ENCODE results near the gene RNF217. TPM values are rescaled to one million over a fixed set of nuclear protein-coding genes. Genes with fewer than 3 reads are reported as not detected.

Gene RNF217
- total and polyA plus RNA-seq, 2 donors: 3.4 to 7.8 TPM

DNA sequence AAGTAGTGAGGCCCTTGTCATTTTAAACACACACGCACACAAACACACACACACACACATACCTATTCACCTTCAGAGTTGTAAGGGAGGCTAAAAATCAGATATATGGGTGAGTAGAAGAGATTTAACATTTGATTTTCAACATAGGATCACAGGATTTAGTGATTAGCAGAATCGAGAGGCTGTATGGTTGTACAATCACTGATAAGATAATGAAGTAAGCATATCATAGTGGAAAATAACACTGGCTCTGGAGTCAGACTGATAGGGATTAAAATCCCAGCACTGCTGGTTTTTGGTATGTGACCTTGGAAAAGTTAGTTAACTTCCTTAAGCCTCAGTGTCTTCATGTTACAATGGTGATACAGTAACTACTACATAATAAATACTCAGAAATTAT is 40.8 kb downstream of the RNF217 start:
- Histone ChIP-seq H3K4me3 (ENCODE audit: low read length in 2 of 2) (no peak overlapping the region), H3K9me3 (ENCODE audit: control insufficient read depth in 2 of 2, insufficient read depth in 1 of 2, low read length in 1 of 2) (no peaks in the 10 kb centered on the region), H3K27me3 (ENCODE audit: control insufficient read depth in 2 of 2, insufficient read depth in 1 of 2, low read length in 1 of 2) (no peaks in the 10 kb centered on the region), H3K36me3 (ENCODE audit: control insufficient read depth in 2 of 2, insufficient read depth in 2 of 2, low read length in 1 of 2) (no peaks in the 10 kb centered on the region), H3K27ac (ENCODE audit: low read depth in 1 of 2, low read length in 1 of 2) (no peak overlapping the region), H3K4me1 (ENCODE audit: control insufficient read depth in 2 of 2, insufficient read depth in 2 of 2, low read length in 2 of 2) (no peaks in the 10 kb centered on the region)
- WGBS: 71% methylated on average over 2 of the region's 2 CpGs
- no peak for DNase-seq (ENCODE audit: low read depth in 6 of 9, low spot score in 9 of 9)

DNA sequence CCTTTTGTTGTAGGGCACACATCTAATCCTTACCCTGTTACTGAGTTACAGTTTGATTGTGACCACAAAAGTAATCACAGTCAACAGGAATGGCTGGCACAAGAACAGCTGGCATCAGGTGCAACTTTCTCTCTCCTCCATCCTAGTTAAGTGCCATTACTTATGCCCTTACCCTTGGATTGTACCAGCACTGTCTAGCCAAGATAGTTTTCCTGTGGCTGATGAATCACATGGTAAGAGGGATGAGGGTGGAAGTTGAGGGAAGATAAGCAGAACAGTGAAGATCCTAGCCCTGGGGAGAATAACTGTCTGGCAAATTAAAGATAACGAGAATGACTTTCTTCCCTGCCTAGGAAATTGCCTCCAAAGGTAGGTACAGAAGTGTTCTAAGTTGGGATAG is 42.0 kb downstream of the RNF217 start:
- no peak overlapping the region for H3K4me3 ChIP-seq (ENCODE audit: low read length in 2 of 2)
- H3K9me3 ChIP-seq (ENCODE audit: control insufficient read depth in 2 of 2, insufficient read depth in 1 of 2, low read length in 1 of 2): no peaks in the 10 kb centered on the region
- WGBS: 98% methylated on average over 1 of the region's 1 CpG
- H3K27ac ChIP-seq (ENCODE audit: low read depth in 1 of 2, low read length in 1 of 2): no peak overlapping the region
- no peaks in the 10 kb centered on the region for H3K27me3 ChIP-seq (ENCODE audit: control insufficient read depth in 2 of 2, insufficient read depth in 1 of 2, low read length in 1 of 2)
- DNase-seq (ENCODE audit: low read depth in 6 of 9, low spot score in 9 of 9): no peak
- H3K4me1 ChIP-seq (ENCODE audit: control insufficient read depth in 2 of 2, insufficient read depth in 2 of 2, low read length in 2 of 2): no peaks in the 10 kb centered on the region
- no peaks in the 10 kb centered on the region for H3K36me3 ChIP-seq (ENCODE audit: control insufficient read depth in 2 of 2, insufficient read depth in 2 of 2, low read length in 1 of 2)

DNA sequence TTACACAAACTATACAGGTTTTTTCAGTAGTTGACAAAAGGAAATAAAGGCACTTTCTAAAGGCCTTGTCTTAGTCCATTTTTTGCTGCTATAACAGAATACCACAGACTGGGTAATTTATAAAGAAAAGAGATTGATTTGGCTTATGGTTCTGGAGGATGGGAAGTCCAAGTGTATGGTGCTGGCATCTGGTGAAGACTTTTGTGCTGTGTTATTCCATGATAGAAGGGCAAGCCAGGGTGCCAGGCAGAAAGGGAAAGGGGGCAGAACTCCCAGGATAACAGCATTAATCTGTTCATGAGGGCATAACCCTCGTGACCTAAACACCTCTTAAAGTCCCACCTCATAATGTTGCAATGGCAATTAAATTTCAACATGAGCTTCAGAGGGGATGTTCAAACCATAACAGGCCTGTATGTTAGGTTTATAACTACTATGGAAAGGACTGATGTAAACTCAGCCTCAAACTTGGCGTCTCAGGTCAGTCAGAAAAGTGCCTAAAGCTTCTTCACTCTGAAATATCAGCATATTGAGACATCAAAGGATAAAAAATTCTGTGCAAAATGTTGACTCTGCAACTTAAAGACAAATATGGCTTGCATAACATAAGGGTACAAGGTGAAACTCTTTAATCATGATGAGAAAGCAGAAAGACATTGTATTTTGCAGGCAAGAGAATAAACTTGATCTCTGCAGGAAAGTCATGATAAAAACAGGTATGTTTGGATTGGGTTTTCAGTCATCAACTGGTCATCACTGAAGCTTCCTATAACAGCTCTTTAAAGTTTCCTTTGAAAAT is 42.8 kb downstream of the RNF217 start:
- 63% methylated on average over 2 of the region's 2 CpGs for WGBS
- Histone ChIP-seq H3K4me1 (ENCODE audit: control insufficient read depth in 2 of 2, insufficient read depth in 2 of 2, low read length in 2 of 2) (no peaks in the 10 kb centered on the region), H3K4me3 (ENCODE audit: low read length in 2 of 2) (no peak overlapping the region), H3K27ac (ENCODE audit: low read depth in 1 of 2, low read length in 1 of 2) (no peak overlapping the region), H3K9me3 (ENCODE audit: control insufficient read depth in 2 of 2, insufficient read depth in 1 of 2, low read length in 1 of 2) (no peaks in the 10 kb centered on the region), H3K36me3 (ENCODE audit: control insufficient read depth in 2 of 2, insufficient read depth in 2 of 2, low read length in 1 of 2) (no peaks in the 10 kb centered on the region), H3K27me3 (ENCODE audit: control insufficient read depth in 2 of 2, insufficient read depth in 1 of 2, low read length in 1 of 2) (no peaks in the 10 kb centered on the region)
- no peak for DNase-seq (ENCODE audit: low read depth in 6 of 9, low spot score in 9 of 9)

DNA sequence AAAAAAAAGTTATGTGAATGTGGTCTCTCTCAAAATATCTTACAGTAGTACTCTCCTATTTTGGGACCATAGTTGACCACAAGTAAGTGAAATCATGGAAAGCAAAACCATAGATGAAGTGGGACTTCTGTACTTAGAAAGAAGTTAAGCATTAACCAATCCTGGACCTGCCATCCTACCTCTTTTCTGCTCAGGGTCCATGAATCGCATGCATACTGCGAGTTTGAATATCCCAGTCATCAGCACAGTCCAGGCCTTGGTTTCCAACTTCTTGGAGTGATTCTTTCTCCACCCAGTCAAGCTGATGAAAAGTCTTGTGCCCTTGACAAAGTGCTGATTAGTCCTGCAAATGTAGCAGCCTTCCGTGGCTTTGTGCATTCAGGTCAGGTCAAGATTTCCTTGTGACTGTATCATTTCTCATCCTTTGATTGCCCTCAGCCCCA is 46.0 kb downstream of the RNF217 start:
- no peaks in the 10 kb centered on the region for H3K27me3 ChIP-seq (ENCODE audit: control insufficient read depth in 2 of 2, insufficient read depth in 1 of 2, low read length in 1 of 2)
- H3K27ac ChIP-seq (ENCODE audit: low read depth in 1 of 2, low read length in 1 of 2): no peak overlapping the region
- no peak for DNase-seq (ENCODE audit: low read depth in 6 of 9, low spot score in 9 of 9)
- no peaks in the 10 kb centered on the region for H3K4me1 ChIP-seq (ENCODE audit: control insufficient read depth in 2 of 2, insufficient read depth in 2 of 2, low read length in 2 of 2)
- no peaks in the 10 kb centered on the region for H3K36me3 ChIP-seq (ENCODE audit: control insufficient read depth in 2 of 2, insufficient read depth in 2 of 2, low read length in 1 of 2)
- WGBS: 63% methylated on average over 3 of the region's 3 CpGs
- no peak overlapping the region for H3K4me3 ChIP-seq (ENCODE audit: low read length in 2 of 2)
- no peaks in the 10 kb centered on the region for H3K9me3 ChIP-seq (ENCODE audit: control insufficient read depth in 2 of 2, insufficient read depth in 1 of 2, low read length in 1 of 2)

DNA sequence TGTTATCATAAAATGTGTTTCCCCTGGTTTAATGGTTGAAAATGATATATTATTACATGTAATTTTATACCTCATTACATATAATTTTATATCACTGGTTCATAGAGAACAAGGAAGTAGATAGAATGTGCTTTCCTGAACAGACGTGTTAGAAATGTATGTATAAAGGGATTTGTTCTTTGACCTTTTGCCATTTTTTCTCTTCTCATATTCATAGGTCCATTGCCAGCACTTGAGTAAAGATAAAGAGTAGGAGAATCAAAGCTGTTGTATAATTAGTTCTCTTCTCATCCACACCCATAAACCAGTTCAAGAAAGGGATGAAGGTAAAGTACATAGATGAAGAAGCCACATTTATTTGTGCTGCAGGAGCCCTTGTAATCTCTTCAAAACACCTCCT is 46.7 kb downstream of the RNF217 start:
- H3K27ac ChIP-seq (ENCODE audit: low read depth in 1 of 2, low read length in 1 of 2): no peak overlapping the region
- DNase-seq (ENCODE audit: low read depth in 6 of 9, low spot score in 9 of 9): no peak
- H3K4me3 ChIP-seq (ENCODE audit: low read length in 2 of 2): no peak overlapping the region
- H3K36me3 ChIP-seq (ENCODE audit: control insufficient read depth in 2 of 2, insufficient read depth in 2 of 2, low read length in 1 of 2): no peaks in the 10 kb centered on the region
- H3K9me3 ChIP-seq (ENCODE audit: control insufficient read depth in 2 of 2, insufficient read depth in 1 of 2, low read length in 1 of 2): no peaks in the 10 kb centered on the region
- 90% methylated on average over 1 of the region's 1 CpG for WGBS
- H3K4me1 ChIP-seq (ENCODE audit: control insufficient read depth in 2 of 2, insufficient read depth in 2 of 2, low read length in 2 of 2): no peaks in the 10 kb centered on the region
- H3K27me3 ChIP-seq (ENCODE audit: control insufficient read depth in 2 of 2, insufficient read depth in 1 of 2, low read length in 1 of 2): no peaks in the 10 kb centered on the region

DNA sequence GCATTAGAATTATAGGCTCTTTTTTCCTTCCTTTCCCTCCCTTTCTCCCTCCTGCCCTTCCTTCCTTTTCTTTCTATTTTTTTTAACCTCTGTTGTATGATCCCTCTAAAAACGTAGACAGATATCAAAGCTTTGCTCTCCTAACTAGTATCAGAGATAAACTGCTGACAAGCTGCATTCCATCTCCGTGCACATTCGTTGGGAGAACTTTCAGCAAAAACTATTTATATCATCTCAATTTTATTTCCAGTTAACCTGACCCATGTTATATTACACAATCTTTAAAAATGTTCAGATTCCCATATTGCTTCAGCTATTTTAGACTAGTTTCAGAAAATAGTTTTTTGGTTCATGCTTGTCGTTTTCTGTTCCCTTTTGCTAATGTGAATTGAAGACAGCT is 47.3 kb downstream of the RNF217 start:
- DNase-seq (ENCODE audit: low read depth in 6 of 9, low spot score in 9 of 9): no peak
- no peak overlapping the region for H3K27ac ChIP-seq (ENCODE audit: low read depth in 1 of 2, low read length in 1 of 2)
- H3K9me3 ChIP-seq (ENCODE audit: control insufficient read depth in 2 of 2, insufficient read depth in 1 of 2, low read length in 1 of 2): no peaks in the 10 kb centered on the region
- WGBS: 87% methylated on average over 4 of the region's 4 CpGs
- no peaks in the 10 kb centered on the region for H3K27me3 ChIP-seq (ENCODE audit: control insufficient read depth in 2 of 2, insufficient read depth in 1 of 2, low read length in 1 of 2)
- H3K36me3 ChIP-seq (ENCODE audit: control insufficient read depth in 2 of 2, insufficient read depth in 2 of 2, low read length in 1 of 2): no peaks in the 10 kb centered on the region
- H3K4me3 ChIP-seq (ENCODE audit: low read length in 2 of 2): no peak overlapping the region
- no peaks in the 10 kb centered on the region for H3K4me1 ChIP-seq (ENCODE audit: control insufficient read depth in 2 of 2, insufficient read depth in 2 of 2, low read length in 2 of 2)

DNA sequence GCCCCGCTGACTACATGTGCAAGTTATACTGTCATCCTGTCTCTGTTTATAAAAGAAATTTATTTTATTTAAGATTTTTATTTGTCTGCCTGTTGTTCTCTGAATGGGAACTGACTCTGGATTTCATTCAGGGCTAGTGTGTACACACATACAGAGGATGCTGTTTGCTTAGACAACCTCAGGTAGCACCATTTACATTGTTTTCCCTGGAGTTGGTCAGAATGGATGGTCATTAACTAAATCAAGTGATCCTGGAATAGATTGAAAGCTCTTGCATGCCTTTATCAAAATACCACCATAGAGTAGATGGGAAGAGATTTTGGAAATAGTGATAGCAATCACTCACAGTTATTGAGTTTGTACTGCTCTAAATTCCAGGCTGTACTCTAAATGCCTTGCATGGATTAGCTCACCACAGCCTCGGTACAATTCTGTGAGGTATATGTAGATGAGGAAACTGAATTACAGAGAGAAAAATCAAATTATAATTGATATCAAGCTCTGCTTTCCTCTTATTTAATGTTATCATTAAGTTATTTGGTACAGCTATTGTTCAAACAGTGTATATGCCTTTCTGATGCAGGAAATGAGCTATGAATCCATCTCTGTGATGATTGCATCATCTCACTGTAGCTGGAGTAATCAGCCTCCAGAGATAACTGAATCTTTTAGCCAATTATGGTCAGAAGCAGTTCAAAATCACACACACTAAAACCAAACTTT is 51.9 kb downstream of the RNF217 start:
- Histone ChIP-seq H3K4me1 (ENCODE audit: control insufficient read depth in 2 of 2, insufficient read depth in 2 of 2, low read length in 2 of 2) (no peaks in the 10 kb centered on the region), H3K4me3 (ENCODE audit: low read length in 2 of 2) (no peak overlapping the region), H3K27me3 (ENCODE audit: control insufficient read depth in 2 of 2, insufficient read depth in 1 of 2, low read length in 1 of 2) (no peaks in the 10 kb centered on the region), H3K27ac (ENCODE audit: low read depth in 1 of 2, low read length in 1 of 2) (no peak overlapping the region), H3K36me3 (ENCODE audit: control insufficient read depth in 2 of 2, insufficient read depth in 2 of 2, low read length in 1 of 2) (no peaks in the 10 kb centered on the region), H3K9me3 (ENCODE audit: control insufficient read depth in 2 of 2, insufficient read depth in 1 of 2, low read length in 1 of 2) (no peaks in the 10 kb centered on the region)
- 94% methylated on average over 2 of the region's 2 CpGs for WGBS
- no peak for DNase-seq (ENCODE audit: low read depth in 6 of 9, low spot score in 9 of 9)

DNA sequence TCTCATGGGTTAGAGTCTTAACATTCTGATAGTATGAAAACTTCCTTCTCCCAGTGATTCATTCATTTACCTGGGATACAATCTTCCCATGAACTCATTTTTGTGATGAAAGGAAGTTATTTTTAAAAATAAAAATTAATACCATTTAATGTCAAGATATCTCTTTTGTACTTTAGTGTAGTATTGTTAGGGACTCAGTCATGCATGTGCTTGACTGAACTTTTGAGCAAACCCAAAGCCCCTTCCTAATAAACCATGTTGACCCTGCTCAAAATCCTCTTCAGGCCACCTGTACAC is 52.4 kb downstream of the RNF217 start:
- no peaks in the 10 kb centered on the region for H3K27me3 ChIP-seq (ENCODE audit: control insufficient read depth in 2 of 2, insufficient read depth in 1 of 2, low read length in 1 of 2)
- H3K9me3 ChIP-seq (ENCODE audit: control insufficient read depth in 2 of 2, insufficient read depth in 1 of 2, low read length in 1 of 2): no peaks in the 10 kb centered on the region
- H3K27ac ChIP-seq (ENCODE audit: low read depth in 1 of 2, low read length in 1 of 2): no peak overlapping the region
- no peaks in the 10 kb centered on the region for H3K36me3 ChIP-seq (ENCODE audit: control insufficient read depth in 2 of 2, insufficient read depth in 2 of 2, low read length in 1 of 2)
- no peaks in the 10 kb centered on the region for H3K4me1 ChIP-seq (ENCODE audit: control insufficient read depth in 2 of 2, insufficient read depth in 2 of 2, low read length in 2 of 2)
- H3K4me3 ChIP-seq (ENCODE audit: low read length in 2 of 2): no peak overlapping the region
- DNase-seq (ENCODE audit: low read depth in 6 of 9, low spot score in 9 of 9): no peak

DNA sequence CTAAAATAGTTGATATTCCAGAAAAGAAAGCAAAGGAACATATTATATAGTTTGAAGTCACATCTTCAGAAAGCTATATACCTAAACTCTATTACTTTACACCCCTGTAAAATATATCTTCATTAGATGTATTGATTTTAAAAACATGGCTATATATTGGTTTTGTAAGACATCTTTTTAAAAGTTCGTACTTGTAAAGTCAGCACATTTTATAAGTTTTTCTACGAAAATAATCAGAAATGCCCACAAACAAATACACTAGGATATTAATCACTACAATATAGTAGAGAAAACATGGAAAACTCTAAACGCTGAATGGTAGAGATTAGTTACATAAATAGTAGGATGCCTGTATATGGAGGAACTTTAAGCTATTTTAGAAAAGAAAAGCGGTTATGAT is 52.9 kb downstream of the RNF217 start:
- no peaks in the 10 kb centered on the region for H3K9me3 ChIP-seq (ENCODE audit: control insufficient read depth in 2 of 2, insufficient read depth in 1 of 2, low read length in 1 of 2)
- 97% methylated on average over 4 of the region's 4 CpGs for WGBS

More for the DNA sequence above, 52.9 kb downstream of the RNF217 start:
- Histone ChIP-seq H3K4me1 (ENCODE audit: control insufficient read depth in 2 of 2, insufficient read depth in 2 of 2, low read length in 2 of 2) (no peaks in the 10 kb centered on the region), H3K27ac (ENCODE audit: low read depth in 1 of 2, low read length in 1 of 2) (no peak overlapping the region), H3K36me3 (ENCODE audit: control insufficient read depth in 2 of 2, insufficient read depth in 2 of 2, low read length in 1 of 2) (no peaks in the 10 kb centered on the region), H3K27me3 (ENCODE audit: control insufficient read depth in 2 of 2, insufficient read depth in 1 of 2, low read length in 1 of 2) (no peaks in the 10 kb centered on the region), H3K4me3 (ENCODE audit: low read length in 2 of 2) (no peak overlapping the region)
- no peak for DNase-seq (ENCODE audit: low read depth in 6 of 9, low spot score in 9 of 9)
